Stimulated activated CD4-positive, alpha-beta T cell treated with anti-CD3 and anti-CD28 coated beads, Interleukin-12 subunit alpha, Interleukin-12 subunit beta, amount 100 ng/mL, for 48 hours (primary cell): ENCODE measurements around the gene FBXO42.
"Not testable (repeated sequence)": the region's sequence is repeated elsewhere in the genome, so short reads cannot be mapped to it uniquely, and the experiment has no call there.

ENCODE experiments used
- DNase-seq, 3 donors: peaks; one replicate each; pipeline ENCODE4 v3.0.0-alpha.2; 2020; ENCODE audit warnings: low read depth in 2 of 3, low spot score in 1 of 3

The FBXO42 gene

DNA sequence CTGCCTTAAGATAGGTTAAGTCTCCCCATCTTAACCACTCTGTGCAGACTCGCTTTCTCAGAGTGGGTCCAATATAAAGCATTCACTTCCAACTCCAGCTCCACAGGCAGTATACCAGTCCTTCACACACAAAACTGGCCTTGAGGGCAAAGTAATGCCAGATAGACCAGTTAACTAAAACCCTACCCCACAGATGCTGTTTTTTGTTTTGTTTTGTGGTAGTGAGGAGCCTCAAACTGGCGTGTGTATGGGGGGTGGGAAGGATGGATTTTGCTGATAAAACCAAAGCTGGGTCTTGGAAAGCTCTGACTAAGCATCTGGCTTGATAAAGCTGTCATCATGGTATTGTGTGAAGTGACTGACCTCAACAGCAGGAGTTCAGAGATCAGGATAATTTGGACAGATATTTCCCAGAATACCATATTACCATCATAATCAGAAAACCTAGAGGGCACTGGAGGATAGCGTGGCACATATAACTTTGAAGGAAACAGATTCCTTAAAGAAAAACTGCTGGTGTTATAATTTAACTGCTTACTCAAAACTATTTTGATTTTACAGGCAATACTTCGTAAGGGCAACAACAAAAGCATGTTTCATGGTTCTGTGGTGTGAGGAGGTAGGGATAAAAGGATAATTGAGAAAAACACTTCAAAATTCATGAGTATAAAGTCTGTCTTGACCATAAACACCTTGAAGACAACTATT lies 85.7 kb downstream of the FBXO42 start:
- DNase-seq, result no peak

DNA sequence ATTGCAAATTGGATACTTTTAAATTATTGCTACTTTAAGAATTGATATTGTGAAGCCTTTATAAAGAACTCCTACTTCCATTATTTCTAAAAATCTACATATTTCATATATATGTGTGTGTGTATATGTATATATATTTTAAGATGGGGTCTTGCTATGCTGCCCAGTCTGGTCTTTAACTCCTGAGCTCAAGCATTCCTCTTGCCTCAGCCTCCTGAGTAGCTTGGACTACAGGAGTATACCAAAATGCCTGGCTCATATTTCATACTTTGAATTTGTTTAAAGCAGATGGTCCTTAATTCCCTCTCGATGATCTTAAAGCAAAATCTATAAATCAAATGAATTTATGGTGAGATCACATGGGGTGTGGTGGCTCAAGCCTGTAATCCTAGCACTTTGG lies 90.2 kb downstream of the FBXO42 start:
- no peak for DNase-seq

DNA sequence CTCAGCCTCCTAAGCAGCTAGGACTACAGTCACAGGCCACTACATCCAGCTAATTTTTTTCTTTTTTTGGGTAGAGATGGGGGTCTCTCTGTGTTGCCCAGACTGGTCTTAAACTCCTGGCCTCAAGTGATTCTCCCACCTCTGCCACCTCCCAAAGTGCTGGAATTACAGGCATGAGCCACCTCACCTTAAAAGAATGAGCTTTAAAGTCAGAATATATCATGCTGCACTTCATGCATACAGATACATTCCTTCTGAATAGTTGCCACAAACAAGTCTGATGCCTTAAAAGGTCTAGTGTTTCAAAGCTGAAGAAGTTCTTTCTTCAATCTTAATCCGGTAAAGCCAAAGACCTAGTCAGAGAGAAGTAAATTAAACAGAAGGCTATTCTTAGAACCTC lies 91.5 kb downstream of the FBXO42 start:
- no peak for DNase-seq

DNA sequence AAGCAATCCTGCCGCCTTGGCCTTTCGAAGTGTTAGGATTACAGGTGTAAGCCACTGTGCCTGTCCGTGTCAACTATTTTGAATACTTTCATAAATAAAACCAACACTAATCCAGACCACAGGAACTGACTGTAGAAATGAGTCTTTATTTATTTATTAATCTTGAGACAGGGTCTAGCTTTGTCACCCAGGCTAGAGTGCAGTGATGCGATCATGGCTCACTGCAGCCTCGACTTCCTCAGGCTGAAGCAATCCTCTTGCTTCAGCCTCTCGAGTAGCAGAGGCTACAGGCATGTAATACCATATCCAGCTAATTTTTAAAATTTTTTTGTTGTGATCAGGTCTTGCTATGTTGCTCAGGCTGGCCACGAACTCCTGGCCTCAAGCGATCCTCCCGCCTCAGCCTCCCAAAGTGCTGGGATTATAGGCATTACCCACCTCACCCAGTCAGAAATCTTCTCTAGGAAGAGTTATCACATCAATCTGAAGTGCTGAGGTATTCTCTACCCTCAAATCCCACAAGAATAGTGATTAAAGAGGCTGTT lies 93.6 kb downstream of the FBXO42 start:
- no peak for DNase-seq

DNA sequence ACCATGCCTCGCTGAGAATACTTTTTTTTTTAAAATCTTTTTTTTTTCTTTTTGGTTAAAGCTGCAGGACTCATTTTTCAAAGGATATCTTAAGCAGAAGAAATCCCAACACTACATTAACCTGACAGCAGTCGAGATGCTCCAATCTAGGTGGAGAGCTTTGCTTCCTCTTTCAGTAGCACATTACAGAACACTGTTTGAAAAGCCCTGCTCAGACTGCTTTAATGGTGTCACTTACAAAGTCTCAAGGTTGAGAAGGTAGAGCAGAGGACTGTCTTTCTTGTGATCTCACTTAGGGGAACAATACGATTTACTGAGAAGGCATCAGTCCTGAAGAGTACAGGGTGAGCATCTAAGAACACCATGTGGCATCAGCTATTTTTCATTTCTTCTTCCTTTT lies 94.3 kb downstream of the FBXO42 start:
- DNase-seq, result no peak

DNA sequence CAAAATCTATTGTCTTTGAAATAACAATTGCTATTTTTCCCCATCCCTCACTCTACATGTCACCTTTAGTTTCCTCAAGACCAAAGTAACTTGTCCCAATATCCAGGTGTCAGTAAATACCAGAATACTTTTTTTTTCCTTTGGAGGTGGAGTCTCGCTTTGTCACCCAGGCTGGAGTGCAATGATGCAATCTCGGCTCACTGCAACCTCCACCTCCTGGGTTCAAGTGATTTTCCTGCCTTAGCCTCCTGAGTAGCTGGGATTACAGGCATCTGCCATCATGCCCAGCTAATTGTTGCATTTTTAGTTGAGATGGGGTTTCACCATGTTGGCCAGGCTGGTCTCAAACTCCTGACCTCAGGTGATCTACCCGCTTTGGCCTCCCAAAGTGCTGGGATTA lies 94.7 kb downstream of the FBXO42 start:
- DNase-seq, result not testable (repeated sequence)

DNA sequence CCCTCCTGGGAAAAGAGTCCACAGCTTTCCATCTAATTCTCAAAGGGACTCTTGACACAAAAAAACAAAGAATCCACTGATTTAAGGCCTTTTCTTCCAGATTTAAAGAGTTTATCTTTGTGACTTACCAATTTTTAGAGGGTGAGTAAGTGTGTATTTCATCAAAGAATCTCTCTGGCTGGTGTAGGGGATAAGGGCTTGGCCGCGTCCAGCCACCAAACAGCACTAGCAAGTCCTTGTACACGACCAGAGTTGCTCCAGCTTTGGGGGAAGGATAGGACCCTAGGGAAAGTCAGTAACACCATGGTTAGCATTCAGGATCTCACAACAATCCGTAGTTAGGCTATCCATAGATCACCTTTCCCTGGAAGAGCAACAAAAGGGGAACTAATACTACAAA lies 95.8 kb downstream of the FBXO42 start:
- no peak for DNase-seq

DNA sequence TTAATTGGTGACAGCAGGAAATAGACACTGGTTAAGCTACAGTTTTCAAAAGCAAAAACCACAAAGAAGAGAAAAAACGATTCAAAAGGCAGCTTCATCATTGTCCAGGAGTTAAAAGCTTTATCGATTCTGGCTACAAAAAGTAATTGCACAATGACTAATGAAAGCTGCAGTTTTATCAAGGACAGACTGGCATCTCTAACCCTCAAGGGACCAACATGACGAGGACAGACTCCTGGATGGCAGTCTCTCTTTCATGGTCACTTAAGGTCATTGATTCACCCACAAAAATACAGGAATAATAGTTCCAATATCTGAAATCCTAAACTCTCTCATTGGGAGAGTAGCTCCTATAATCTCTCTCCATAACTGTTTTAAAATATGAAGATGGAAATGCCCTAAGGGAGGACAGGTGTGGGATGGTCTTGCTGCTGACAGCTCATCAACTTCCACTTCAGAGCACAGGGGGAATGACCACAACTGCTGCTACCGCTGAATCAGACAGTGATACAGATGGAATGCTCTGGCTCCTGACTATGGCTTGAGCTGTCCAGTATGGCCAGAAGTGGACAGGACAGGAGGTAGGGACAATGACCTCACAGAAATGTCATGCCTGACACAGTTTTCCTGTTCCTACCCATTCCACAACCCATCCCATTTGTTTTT lies 97.9 kb downstream of the FBXO42 start:
- DNase-seq, result no peak

DNA sequence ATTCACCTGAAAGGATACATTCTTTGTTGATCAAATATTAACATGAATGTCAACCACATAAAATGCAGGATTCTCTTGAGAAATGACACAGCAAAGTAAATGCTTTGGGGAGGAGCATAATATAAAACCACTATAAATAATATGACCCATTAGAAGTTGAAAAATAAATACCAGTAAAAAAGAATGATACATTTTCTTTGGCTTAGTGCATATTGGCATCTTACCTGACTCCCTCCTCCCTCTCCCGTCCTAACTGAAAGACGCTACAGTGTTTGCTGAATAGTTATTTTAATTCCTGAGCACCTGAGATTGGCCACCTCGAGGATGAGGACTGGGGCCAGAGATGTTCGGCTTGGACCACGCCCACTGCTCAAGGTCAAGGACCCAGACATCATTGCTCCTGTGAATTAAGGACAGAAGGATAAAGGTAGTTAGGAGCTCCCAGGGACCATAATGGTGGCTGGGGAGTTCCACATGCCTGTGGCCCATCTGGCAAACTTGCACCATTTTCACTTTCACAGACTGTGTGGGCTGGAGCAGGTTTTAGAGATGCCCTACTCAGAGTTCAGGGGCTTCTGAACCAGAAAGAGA lies 98.9 kb downstream of the FBXO42 start:
- no peak for DNase-seq

DNA sequence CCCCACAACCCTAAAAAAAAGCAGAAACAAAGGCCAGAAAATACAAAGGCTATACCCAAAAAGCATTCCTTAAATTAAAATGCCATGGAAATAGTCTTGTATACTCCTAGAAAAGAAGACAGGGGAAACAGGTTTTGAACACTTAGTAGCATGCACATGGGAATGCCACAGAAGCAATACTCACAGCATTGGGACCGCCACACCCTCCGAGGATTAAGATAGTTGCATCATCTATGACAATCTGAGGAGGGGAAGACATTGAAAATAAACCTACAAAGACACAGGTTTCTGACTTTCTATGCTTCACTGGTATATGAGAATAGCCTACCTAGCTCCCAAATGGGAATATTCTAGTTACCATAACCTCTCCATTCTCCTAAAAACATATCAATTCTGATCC lies 99.4 kb downstream of the FBXO42 start:
- no peak for DNase-seq

DNA sequence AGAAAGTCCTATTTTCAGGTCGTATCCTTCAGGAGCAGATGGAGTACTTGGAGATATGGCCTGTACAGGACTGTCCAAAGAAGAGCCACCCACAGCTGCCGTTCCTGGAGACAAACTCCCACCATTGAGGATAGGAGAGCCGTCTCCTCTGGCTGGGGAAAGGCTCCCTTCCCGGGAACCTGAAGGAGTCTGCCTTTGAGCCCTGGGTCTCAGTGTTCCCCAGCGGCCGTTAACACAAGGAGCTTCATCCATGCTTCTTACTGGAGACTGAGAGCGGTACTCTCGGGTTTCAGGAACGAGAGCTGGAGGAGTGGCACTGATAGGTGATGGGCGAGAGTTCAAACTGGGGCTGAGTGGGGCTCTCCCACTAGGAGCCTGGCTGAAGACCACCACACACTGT lies 100.9 kb downstream of the FBXO42 start:
- no peak for DNase-seq

DNA sequence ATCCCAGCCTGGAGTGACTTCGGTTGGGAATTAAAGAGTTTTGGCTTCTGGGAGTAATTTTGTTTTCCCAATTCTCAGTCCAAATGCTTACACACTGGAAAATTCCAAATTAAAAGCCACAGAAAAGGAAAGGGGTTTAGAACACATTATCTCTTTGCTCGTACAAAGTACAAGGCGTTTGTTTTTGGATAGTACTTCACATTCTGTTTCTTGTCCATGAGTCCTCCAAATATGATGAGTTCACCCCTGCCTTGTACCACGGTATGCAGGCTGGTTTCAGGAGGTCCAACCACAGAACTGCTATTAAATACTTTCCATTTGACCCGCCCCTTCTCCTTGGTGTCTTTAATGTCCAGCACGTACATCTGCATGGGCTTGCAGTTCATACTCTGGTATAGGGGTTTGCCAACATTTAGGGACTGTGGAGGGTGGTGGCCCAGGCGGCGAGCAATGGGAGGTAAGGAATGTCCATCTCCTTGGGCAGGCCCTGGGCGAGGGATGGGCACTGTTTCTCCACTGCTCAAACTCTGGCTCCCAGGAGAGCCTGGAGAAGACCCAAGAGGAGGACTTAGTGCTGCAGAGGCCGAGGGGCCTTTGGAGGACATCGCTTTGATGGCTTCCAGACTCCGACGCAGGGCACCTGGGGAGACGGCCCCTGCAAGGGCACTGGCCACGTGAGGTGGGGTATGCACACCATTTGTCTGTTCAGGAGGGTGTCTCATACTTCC lies 101.6 kb downstream of the FBXO42 start:
- no peak for DNase-seq

DNA sequence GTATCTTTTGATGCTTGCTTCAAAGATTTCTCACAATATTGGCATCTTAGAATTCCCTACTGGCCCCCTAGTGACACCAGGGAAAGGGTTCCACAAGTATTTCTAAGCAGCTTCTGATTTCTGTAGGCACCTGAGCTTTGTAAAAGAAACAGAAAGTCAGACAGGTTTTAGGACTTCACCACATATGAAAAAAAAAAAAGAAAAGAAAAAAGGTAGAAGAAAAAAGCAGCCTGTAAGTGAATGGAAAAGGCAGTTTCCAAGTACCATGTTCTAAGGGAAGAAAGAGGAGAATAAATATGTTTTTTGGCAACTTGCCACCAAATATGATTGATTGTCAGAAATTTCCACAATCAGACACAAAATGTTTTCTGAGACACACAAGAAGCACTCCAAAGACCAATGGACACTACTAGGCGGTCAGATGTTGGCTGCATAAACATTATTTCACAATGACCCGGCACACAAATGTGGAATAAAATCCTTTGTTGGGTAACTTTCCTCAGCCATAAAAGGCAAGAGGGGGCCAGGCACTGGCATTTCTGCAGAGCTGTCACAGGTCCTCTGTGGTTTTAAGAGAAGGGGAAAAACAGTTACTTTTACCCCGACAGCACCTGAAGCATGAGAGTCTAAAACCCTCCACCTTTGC lies 102.6 kb downstream of the FBXO42 start:
- DNase-seq, result no peak

DNA sequence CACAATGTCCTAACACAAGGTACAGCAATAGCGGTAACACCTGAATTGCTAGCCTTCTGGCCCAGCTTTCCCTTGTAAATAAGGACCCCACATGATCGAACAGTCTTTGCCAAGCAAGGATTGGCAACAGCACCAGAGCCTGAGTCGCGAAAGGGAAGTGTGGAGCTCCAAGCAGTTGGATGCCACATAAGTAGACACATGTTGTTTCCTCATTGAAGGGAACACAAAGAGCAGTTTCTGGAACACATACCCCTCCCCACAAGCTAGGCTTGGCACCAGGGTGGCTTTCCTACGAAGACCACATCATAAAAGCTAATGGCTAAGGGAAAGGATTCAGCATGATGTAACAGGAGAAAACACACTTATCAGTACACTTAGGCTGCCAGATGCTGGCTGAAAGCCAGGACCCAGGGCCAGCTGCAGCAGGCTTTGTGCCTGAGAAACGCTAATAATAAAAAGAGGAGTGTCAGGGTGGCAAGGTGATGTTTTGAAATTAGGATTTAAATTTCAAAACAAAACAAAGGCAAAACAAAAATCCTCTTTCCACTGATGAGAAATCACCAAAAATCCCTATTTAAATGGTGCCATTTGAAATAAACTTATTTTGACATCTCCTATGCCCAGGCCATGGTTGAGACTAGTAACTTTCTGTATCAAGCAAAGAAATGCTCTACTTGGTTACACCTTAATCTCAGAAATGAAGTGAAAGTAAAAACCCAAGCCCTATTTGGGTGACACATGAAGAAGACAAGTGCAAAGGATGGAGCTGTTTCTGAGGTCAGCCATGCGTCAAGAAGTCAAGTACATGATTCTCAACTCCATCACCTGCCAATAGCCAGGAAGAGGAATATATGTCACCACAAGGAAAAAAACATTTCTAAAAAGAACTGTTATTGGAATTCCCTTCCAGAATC lies 103.4 kb downstream of the FBXO42 start:
- no peak for DNase-seq

DNA sequence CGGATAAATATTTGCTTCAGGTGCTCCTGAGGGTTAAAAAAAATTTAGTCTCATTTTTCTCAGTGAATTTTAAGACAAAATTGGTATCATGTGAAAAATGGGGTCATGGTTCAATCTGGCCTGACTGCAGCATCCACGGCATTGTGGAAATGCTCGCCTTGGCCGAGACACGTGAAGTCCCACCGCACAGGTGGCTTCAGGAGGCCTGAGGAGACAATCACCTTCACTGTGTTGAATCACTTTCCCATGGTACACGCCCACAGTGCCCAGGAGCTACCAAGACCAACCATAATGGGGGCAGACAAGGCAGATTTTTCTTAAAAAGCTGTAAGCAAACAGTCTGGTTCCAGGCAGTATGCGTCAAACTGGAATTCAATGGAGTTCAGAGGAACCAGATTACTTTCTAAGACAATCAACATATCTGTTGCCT lies 104.3 kb downstream of the FBXO42 start:
- no peak for DNase-seq

DNA sequence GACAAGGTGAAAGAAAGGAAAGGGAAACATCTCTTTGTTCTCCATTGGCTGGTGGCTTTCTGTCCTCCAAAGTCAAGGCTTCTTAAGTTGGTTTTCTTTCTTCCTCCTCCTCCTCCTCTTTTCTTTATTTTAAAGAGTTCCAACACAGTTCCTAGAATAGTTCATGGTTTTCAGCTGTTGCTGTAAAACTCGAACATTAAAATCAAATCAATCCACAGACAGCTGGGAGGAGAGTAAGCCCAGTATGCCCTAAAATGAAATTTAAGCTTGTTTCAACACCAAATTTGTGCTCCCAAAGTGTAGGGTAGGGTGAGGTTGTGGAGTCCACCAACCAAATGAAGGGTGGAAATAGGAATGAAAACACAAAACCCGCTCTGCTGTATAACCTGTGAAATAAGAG lies 104.8 kb downstream of the FBXO42 start:
- DNase-seq, result no peak

DNA sequence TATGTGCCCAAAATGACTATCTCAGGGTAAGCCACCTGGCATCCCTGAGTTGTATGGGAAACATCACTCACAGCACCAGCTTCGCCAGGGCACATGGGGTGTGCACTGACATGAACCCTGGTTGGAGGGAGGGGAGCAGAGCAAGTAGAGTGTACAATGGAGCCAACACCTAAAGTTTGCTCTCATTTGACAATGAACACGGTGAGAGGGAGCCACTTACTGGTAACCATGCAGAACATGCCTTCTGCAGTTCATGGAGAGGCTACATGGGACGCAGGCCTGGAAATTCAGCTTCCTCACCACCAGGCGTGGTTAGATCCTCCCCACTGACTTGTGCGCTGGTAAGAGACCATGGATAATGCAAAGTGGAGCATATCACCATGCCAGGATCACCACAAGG lies 105.3 kb downstream of the FBXO42 start:
- DNase-seq, result no peak

DNA sequence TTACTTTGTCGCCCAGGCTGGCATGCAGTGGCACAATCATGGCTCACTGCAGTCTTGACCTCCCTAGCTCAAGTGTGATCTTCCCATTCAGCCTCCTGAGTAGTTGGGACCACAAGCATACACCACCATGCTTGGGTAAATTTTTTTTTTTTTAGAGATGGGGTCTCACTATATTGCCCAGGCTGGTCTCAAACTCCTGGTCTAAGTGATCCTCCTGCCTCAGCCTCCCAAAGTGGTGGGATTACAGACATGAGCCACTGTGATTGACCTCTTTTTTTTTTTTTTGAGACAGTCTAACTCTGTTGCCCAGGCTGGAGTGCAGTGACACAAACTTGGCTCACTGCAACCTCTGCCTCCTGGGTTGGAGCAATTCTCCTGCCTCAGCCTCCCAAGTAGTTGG lies 106.0 kb downstream of the FBXO42 start:
- DNase-seq, result not testable (repeated sequence)

DNA sequence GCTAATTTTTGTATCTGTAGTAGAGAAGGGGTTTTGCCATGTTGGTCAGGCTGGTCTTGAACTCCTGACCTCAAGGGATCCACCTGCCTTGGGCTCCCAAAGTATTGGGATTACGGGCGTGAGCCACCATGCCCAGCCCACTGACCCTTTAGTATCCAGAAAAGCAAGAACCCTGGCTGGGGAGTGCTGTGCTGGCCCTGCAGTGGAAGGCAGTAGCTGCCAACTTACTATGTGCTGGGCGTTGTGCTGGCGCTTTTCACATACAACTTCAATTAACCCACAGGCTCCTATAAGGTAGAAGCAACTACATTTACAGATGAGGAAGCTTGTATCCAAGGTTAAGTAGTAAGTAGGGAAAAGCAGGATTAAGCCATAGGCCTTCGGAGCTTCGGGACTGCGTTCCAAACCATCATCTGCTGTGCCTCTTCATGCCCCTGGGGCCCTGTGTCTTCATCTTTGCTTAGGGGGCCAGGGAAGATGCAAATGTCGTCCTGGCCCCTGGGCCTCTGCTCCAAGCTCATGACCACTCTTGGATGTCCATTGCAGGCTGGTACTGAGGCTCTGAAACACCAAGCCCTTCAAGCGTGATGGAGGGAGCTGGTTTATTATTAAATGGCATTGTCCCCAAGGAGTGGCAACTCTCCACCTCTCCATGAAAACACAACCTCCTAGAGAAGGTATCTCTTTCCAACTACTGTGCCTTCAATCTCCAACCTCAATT lies 106.6 kb downstream of the FBXO42 start:
- no peak for DNase-seq
